Neural cell (in vitro differentiated cells): ENCODE measurements around the gene NR4A2.

Experiments used
- CTCF ChIP-seq: fragments of 450-650 bp; IDR thresholded peaks from 2 replicates; pipeline ENCODE4 v1.5.1; 2014; ENCODE audit warnings: antibody characterized with exemption, mild to moderate bottlenecking, moderate library complexity; ENCODE audit not compliant: poor library complexity, severe bottlenecking
- EP300 ChIP-seq: fragments of 450-650 bp; conservative IDR thresholded peaks from 2 replicates; pipeline ENCODE4 v1.6.1; 2014; ENCODE audit warnings: antibody characterized with exemption, mild to moderate bottlenecking, moderate library complexity; ENCODE audit not compliant: poor library complexity, severe bottlenecking
- RAD21 ChIP-seq: fragments of 450-650 bp; conservative IDR thresholded peaks from 2 replicates; pipeline ENCODE4 v1.6.1; 2014; ENCODE audit warnings: antibody characterized with exemption, mild to moderate bottlenecking, moderate library complexity

- TF ChIP-seq CTCF: no peak
- TF ChIP-seq RAD21: no peak
- no peak for TF ChIP-seq EP300
These were observed 20.5 kb downstream of the NR4A2 start for GRCh38 chr2:156311976-156312375.
